Measurements from ENCODE around the gene FAM20C. TPM values are rescaled to one million over a fixed set of nuclear protein-coding genes. Genes with fewer than 3 reads are reported as not detected.

Gene FAM20C
- total RNA-seq, 1 experiment from 2014 or later = 87.9 TPM

DNA sequence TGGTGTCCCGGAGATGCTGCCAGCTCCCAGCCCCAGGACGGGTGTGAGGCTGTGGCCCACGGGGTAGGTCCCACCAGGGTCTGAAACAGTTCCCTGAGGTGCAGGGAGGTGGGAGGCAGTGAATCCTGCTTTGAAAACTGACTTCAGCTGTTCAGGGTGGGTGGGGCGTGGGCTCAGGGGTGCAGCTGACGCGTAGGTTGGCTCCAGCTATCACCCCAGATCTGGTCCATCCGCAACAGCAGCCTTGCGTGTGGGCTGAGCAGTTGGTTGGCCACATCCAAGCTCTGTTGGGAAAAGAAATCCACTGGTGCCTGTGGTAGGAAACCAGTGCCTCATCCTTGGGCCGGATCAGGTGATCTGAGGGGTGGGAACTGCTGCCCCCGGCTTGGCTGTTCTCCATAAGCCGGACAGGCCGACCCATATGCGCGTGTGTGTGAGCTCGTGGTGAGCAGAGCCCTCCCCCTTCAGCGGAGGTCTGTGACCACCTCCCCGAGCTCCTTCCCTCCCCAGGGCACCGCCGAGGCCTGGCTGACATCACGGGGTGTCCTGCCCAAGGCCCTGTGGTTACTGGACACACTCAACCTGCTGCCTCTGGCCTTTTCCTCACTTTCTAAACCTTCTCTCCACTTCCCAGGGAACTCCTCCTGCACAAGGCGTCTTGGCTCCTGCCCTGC is 15.4 kb upstream of the FAM20C start:
- TF ChIP-seq EZH2phosphoT487 (IDR thresholded peaks at IDR 0.05; ENCODE audit: borderline replicate concordance, low read length) (no peak), EZH2 (IDR thresholded peaks at IDR 0.05; ENCODE audit: low read length, unreplicated experiment) (no peak)
- TF ChIP-seq, protein P1, sequence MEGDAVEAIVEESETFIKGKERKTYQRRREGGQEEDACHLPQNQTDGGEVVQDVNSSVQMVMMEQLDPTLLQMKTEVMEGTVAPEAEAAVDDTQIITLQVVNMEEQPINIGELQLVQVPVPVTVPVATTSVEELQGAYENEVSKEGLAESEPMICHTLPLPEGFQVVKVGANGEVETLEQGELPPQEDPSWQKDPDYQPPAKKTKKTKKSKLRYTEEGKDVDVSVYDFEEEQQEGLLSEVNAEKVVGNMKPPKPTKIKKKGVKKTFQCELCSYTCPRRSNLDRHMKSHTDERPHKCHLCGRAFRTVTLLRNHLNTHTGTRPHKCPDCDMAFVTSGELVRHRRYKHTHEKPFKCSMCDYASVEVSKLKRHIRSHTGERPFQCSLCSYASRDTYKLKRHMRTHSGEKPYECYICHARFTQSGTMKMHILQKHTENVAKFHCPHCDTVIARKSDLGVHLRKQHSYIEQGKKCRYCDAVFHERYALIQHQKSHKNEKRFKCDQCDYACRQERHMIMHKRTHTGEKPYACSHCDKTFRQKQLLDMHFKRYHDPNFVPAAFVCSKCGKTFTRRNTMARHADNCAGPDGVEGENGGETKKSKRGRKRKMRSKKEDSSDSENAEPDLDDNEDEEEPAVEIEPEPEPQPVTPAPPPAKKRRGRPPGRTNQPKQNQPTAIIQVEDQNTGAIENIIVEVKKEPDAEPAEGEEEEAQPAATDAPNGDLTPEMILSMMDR (conservative IDR thresholded peaks at IDR 0.05; ENCODE audit: low read depth, low read length) = no peak
- ChIA-PET CTCF (no interaction called here), POLR2A (ENCODE audit: unreplicated experiment) (no interaction called here)
- H3K27me3 ChIP-seq (ENCODE audit: low read length) = no peaks in the 10 kb centered on the region
- no TSS peak for BruUV-seq (replicated peaks)
- H3K9ac ChIP-seq (ENCODE audit: low read length) = no peak overlapping the region
- no peaks in the 10 kb centered on the region for H3K9me2 ChIP-seq (replicated peaks; ENCODE audit: low read length)
- no peaks in the 10 kb centered on the region for H3F3A ChIP-seq (ENCODE audit: low read length, unreplicated experiment)
- no peaks in the 10 kb centered on the region for H3K4me1 ChIP-seq (ENCODE audit: insufficient read depth, low read length)
- H3K36me3 ChIP-seq (ENCODE audit: low read depth, low read length) = no peaks in the 10 kb centered on the region
- H2AFZ ChIP-seq (ENCODE audit: low read length) = no peak overlapping the region
- no peak overlapping the region for H3K4me2 ChIP-seq (ENCODE audit: low read length)
- H4K20me1 ChIP-seq (ENCODE audit: low read length) = no peaks in the 10 kb centered on the region
- ATAC-seq (no peak), DNase-seq (no peak)
- H3K79me2 ChIP-seq (ENCODE audit: low read length) = no peaks in the 10 kb centered on the region
- intact Hi-C loops (cut with micrococcal nuclease) = no loop called here
- no peak overlapping the region for H3K27ac ChIP-seq (ENCODE audit: low read length)
- H3K9me3 ChIP-seq (ENCODE audit: low read length) = no peaks in the 10 kb centered on the region
- no peak overlapping the region for H3K4me3 ChIP-seq (ENCODE audit: low read length)

DNA sequence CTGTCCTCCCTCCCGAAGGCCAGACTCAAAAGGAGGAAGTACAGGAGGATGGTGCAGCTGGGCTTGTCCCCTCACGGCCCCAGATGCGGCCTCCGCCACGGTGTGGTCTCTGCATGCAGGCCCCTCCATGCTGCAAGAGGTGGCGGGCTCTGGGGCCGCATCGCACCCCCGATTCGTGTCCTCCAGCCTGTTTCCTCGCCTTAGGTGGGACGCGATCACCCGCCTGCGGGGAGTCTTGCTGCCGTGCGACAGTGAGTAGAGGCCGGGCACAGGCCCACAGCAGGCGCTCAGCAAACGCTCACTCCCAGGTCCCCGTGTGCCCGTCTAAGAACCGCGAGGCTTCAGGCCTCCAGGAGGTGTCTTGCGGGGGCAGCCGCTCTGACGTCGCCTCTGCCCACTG is 13.9 kb upstream of the FAM20C start:
- Histone ChIP-seq H3F3A (ENCODE audit: low read length, unreplicated experiment) (no peaks in the 10 kb centered on the region), H3K9ac (ENCODE audit: low read length) (no peak overlapping the region), H3K79me2 (ENCODE audit: low read length) (no peaks in the 10 kb centered on the region), H3K9me2 (replicated peaks; ENCODE audit: low read length) (no peaks in the 10 kb centered on the region), H2AFZ (ENCODE audit: low read length) (no peak overlapping the region), H3K4me3 (ENCODE audit: low read length) (no peak overlapping the region), H3K9me3 (ENCODE audit: low read length) (no peaks in the 10 kb centered on the region), H3K4me1 (ENCODE audit: insufficient read depth, low read length) (no peaks in the 10 kb centered on the region), H3K4me2 (ENCODE audit: low read length) (no peak overlapping the region), H4K20me1 (ENCODE audit: low read length) (no peaks in the 10 kb centered on the region), H3K27me3 (ENCODE audit: low read length) (no peaks in the 10 kb centered on the region), H3K27ac (ENCODE audit: low read length) (no peak overlapping the region), H3K36me3 (ENCODE audit: low read depth, low read length) (no peaks in the 10 kb centered on the region)
- ATAC-seq = no peak
- intact Hi-C loops (cut with micrococcal nuclease) = no loop called here
- ChIA-PET CTCF (no interaction called here), POLR2A (ENCODE audit: unreplicated experiment) (no interaction called here)
- DNase-seq = no peak
- TF ChIP-seq, protein P1 (conservative IDR thresholded peaks at IDR 0.05; ENCODE audit: low read depth, low read length) = no peak
- no peak for TF ChIP-seq EZH2phosphoT487 (IDR thresholded peaks at IDR 0.05; ENCODE audit: borderline replicate concordance, low read length)
- no peak for TF ChIP-seq EZH2 (IDR thresholded peaks at IDR 0.05; ENCODE audit: low read length, unreplicated experiment)
- no TSS peak for BruUV-seq (replicated peaks)

DNA sequence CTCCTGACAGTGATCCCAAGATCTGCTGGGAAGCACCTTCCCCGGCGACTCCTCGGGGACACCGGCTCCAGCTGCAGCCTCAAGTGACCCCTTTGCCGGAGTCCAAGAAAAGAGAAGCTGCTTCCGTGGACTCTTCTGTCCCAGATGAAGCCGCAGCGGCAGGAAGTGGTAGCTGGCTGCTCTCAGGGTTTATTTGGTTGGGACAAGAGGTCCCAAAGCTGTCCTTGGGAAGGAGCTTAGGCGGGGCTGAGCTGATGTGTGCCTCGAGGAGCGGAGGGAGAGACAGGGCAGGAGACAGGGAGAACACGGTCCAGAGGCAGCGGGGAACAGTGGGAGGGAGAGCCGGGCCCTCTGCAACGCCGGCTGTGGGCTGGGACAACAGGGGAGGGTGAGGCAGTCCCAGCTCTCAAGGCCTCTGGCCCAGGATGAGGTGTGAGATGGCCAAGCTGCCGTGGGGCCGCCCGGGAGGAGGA is 13.1 kb upstream of the FAM20C start:
- H3K4me2 ChIP-seq (ENCODE audit: low read length) = no peak overlapping the region
- no peaks in the 10 kb centered on the region for H4K20me1 ChIP-seq (ENCODE audit: low read length)
- no peak for TF ChIP-seq EZH2phosphoT487 (IDR thresholded peaks at IDR 0.05; ENCODE audit: borderline replicate concordance, low read length)
- TF ChIP-seq, protein P1 (conservative IDR thresholded peaks at IDR 0.05; ENCODE audit: low read depth, low read length) = no peak
- TF ChIP-seq EZH2 (IDR thresholded peaks at IDR 0.05; ENCODE audit: low read length, unreplicated experiment) = no peak
- H3K4me1 ChIP-seq (ENCODE audit: insufficient read depth, low read length) = no peaks in the 10 kb centered on the region
- H3K27ac ChIP-seq (ENCODE audit: low read length) = no peak overlapping the region
- H3K9me2 ChIP-seq (replicated peaks; ENCODE audit: low read length) = no peaks in the 10 kb centered on the region
- no peak for DNase-seq
- POLR2A ChIA-PET (ENCODE audit: unreplicated experiment) = no interaction called here
- H3K9me3 ChIP-seq (ENCODE audit: low read length) = no peaks in the 10 kb centered on the region
- no peaks in the 10 kb centered on the region for H3K36me3 ChIP-seq (ENCODE audit: low read depth, low read length)
- CTCF ChIA-PET = no interaction called here
- no peak overlapping the region for H3K4me3 ChIP-seq (ENCODE audit: low read length)
- H3K9ac ChIP-seq (ENCODE audit: low read length) = no peak overlapping the region
- H3K79me2 ChIP-seq (ENCODE audit: low read length) = no peaks in the 10 kb centered on the region
- no TSS peak for BruUV-seq (replicated peaks)
- H3F3A ChIP-seq (ENCODE audit: low read length, unreplicated experiment) = no peaks in the 10 kb centered on the region
- ATAC-seq = no peak
- H2AFZ ChIP-seq (ENCODE audit: low read length) = no peak overlapping the region
- H3K27me3 ChIP-seq (ENCODE audit: low read length) = no peaks in the 10 kb centered on the region
- intact Hi-C loops (cut with micrococcal nuclease) = no loop called here

All from PC-3 (cell line).